Measurements from ENCODE around the gene RIPOR1. TPM values are rescaled to one million over a fixed set of nuclear protein-coding genes. Genes with fewer than 3 reads are reported as not detected.

The RIPOR1 gene
- total RNA-seq, 1 donor from 2014 or later: 32.6 TPM

DNA sequence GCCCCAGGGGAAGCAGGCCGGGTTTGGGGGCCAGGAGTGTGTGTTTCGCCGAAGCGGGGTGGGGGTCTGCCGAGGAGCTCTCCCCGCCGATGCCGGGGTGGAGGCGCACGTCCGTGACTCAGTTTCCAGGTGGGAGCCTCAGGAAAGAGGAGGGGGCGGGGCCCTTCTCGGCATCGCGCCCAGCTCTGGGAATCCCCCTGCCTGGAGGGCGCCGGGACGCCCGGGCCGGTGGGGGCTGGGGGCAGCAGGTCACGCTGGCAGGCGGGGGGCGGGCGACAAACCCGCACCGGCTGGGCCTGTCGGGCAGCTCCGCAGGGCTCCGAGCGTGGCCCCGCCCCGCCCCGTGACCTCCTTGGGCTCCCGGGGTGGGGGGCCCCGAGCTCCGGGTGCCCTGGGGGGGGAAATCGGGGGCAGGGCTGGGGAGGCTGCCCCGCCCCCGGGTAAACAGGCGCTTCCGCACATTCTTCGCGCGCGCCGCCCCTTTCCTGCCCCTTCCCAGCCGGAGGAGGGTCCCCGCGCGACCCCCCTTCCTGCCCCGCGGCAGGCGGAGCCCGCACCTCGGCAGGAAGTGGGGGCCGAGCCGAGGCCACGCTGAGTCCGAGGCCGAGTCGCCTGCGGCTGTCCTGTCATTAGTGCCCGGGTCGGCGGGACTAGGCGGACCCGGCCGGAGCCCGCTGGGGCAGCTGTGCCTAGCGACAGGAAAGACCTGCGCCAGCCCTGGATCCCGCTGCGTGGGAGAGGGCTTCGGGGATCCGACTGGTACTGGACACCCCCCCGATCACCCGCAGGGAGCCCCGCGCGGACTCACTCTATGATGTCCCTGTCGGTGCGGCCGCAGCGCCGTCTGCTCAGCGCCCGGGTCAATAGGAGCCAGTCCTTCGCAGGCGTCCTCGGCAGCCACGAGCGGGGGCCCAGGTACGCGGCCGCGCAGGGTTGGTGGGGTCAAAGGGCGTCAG lies 9.3 kb downstream of the RIPOR1 start:
- FAIRE-seq (no peak), DNase-seq (ENCODE audit: low spot score in 2 of 2) (peak; percentile 79 to 85)

DNA sequence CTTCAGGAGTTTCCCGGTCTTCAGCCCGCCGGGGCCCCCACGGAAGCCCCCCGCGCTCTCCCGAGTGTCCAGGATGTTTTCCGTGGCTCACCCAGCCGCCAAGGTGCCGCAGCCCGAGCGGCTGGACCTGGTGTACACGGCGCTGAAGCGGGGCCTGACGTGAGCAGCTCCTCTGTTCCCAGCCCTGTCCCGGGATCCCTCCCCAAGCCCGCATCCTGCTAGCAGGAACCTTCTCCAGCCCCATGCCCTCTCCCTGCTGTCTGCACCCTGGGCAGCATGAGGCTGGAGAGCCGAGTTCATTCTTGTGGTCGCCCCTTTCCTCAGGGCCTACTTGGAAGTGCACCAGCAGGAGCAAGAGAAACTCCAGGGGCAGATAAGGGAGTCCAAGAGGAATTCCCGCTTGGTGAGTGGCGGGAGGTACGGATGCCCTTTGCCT lies 10.1 kb downstream of the RIPOR1 start:
- no peak for DNase-seq (ENCODE audit: low spot score in 2 of 2)
- FAIRE-seq: no peak

DNA sequence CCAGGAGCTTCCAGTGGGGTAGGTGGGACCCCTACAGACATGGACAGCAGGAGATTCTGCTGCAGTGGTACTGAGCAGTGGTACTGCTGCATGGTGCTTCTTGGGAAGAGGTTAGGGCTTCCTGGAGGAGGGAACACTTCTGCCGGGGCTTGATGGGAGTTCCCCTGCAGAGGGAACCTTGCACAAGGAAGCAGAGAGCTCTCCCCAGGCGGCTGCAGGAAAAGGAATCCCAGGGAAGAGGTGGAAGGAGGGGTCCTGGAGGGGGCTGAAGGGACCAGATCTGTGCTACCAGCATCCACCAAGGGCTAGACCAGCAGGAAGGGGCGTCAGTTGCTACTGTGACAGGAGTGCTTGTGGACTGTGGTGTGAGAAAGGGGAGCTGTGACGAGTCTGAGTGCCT lies 10.6 kb downstream of the RIPOR1 start:
- FAIRE-seq (no peak), DNase-seq (ENCODE audit: low spot score in 2 of 2) (no peak)

DNA sequence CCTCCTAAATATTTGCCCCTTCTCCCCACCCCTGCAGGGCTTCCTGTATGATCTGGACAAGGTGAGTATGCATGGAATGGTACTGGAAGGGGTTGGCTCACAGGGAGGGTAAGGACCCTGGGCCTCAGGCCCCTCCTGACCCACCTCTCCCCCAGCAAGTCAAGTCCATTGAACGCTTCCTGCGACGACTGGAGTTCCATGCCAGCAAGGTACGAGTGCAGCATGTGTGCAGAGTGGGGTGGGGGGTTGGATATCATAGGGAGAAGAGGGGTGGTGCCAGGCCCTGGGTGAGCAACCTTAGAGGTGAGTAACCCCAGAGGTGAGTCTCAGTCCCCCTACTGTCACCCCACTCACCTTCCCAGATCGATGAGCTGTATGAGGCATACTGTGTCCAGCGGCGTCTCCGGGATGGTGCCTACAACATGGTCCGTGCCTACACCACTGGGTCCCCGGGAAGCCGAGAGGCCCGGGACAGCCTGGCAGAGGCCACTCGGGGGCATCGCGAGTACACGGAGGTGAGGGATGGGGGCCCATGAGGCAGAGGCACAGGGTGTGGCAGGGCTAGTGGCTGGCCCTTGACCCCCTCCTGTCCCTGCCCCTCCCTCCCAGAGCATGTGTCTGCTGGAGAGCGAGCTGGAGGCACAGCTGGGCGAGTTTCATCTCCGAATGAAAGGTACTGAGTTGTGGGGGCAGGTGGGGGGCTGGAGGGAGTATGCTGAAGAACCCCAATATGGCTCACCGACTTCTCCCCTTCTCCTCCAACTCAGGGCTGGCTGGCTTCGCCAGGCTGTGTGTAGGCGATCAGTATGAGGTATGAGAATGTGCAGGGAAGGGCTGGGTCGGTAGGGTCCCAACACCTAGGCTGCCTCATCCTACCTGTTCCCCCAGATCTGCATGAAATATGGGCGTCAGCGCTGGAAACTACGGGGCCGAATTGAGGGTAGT lies 11.3 kb downstream of the RIPOR1 start:
- DNase-seq (ENCODE audit: low spot score in 2 of 2): no peak
- FAIRE-seq: no peak

DNA sequence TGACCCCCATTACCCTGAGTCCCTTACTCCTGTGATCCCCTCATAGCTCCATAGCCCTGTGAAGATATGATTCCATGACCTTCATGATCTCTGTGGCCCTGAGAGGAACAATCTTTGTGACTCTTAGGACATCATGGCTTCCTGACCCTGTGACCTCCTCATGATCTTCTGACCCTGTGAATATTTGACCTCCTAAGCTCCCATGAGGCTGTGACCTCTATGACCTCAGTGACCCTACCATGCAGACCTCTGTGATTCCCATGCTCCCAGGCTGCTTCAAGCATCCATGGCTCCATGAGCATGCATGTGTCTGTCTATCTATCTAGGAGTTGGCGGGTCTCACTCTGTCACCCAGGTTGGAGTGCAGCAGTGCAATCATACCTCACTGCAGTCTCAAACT lies 12.1 kb downstream of the RIPOR1 start:
- no peak for FAIRE-seq
- DNase-seq (ENCODE audit: low spot score in 2 of 2): no peak

DNA sequence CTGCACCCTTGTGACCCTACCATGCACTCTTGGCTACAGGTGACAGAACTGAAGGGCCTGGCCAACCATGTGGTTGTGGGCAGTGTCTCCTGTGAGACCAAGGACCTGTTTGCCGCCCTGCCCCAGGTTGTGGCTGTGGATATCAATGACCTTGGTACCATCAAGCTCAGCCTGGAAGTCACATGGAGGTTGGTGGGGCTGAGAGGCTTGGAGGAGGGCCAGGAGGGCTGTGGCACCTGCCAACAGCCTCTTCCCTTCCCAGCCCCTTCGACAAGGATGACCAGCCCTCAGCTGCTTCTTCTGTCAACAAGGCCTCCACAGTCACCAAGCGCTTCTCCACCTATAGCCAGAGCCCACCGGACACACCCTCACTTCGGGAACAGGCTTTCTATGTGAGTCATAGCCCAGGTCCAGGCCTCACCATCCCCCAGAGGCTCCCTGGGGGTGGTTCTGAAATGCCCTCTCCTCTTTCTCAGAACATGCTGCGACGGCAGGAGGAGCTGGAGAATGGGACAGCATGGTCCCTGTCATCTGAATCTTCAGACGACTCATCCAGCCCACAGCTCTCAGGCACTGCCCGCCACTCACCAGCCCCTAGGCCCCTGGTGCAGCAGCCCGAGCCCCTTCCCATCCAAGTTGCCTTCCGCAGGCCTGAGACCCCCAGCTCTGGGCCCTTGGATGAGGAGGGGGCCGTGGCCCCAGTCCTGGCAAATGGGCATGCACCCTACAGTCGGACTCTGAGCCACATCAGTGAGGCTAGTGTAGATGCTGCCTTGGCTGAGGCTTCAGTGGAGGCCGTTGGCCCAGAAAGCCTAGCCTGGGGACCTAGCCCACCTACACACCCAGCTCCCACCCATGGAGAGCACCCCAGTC lies 13.0 kb downstream of the RIPOR1 start:
- FAIRE-seq: no peak

DNA sequence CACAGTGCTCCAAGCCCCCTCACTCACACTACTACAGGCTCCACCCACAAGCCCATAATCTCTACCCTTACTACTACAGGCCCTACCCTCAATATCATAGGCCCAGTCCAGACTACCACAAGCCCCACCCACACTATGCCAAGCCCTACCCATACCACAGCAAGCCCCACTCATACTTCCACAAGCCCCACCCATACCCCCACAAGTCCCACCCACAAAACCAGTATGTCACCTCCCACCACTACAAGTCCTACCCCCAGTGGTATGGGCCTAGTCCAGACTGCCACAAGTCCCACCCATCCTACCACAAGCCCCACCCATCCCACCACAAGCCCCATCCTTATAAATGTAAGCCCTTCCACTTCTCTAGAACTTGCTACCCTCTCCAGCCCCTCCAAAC lies 13.8 kb downstream of the RIPOR1 start:
- no peak for FAIRE-seq
- no peak for DNase-seq (ENCODE audit: low spot score in 2 of 2)

More for the DNA sequence above, 13.0 kb downstream of the RIPOR1 start:
- DNase-seq (ENCODE audit: low spot score in 2 of 2): no peak

DNA sequence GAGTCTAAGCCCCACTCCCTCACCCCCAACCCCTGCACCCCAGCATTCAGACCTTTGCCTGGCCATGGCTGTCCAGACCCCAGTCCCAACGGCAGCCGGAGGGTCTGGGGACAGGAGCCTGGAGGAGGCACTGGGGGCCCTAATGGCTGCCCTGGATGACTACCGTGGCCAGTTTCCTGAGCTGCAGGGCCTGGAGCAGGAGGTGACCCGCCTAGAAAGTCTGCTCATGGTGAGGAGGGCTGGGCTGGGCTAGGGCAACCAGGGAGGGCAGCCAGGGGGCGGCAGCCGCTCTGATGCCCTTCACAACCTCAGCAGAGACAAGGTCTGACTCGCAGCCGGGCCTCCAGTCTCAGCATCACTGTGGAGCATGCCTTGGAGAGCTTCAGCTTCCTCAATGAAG lies 14.4 kb downstream of the RIPOR1 start:
- FAIRE-seq (no peak), DNase-seq (ENCODE audit: low spot score in 2 of 2) (no peak)

DNA sequence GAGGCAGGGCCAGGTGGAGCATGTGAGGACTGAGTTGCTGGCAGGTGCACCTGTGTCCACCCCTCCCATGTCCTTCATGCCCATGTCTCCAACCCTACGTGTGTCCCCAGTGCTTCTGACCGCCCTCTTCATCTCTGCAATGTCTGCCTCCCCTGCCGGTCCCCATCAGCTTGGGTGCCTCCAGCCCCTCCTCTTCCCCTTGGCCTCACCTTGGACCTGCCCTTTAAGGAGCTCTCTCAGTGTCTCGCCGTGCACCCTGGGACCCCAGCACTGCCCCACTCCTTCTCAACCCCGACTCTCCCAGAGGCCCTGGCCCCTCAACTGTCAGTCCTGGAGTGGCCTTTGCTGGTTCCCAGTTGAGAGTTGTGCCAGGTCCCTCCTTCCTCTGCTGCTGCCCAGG lies 15.0 kb downstream of the RIPOR1 start:
- FAIRE-seq (no peak), DNase-seq (ENCODE audit: low spot score in 2 of 2) (no peak)

DNA sequence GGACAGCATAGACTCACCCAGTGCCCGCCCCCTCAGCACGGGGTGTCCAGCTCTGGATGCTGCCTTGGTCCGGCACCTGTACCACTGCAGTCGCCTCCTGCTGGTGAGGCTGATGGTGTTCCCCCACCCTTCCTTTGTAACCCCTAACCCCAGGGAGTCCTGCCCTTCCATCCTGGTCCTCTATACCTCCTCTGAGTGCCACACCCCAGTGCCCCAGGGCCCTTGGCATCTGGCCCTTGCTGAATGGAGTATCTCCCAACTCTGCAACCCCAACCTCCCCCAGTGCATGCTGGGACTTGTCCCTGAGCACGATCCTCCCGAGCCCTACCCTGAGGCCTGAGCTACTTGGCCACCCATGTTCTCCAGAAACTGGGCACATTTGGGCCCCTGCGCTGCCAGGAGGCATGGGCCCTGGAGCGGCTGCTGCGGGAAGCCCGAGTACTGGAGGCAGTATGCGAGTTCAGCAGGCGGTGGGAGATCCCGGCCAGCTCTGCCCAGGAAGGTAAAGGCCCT lies 15.8 kb downstream of the RIPOR1 start:
- DNase-seq (ENCODE audit: low spot score in 2 of 2) (peak in 1 of 2 donors; percentile 6), FAIRE-seq (no peak)

DNA sequence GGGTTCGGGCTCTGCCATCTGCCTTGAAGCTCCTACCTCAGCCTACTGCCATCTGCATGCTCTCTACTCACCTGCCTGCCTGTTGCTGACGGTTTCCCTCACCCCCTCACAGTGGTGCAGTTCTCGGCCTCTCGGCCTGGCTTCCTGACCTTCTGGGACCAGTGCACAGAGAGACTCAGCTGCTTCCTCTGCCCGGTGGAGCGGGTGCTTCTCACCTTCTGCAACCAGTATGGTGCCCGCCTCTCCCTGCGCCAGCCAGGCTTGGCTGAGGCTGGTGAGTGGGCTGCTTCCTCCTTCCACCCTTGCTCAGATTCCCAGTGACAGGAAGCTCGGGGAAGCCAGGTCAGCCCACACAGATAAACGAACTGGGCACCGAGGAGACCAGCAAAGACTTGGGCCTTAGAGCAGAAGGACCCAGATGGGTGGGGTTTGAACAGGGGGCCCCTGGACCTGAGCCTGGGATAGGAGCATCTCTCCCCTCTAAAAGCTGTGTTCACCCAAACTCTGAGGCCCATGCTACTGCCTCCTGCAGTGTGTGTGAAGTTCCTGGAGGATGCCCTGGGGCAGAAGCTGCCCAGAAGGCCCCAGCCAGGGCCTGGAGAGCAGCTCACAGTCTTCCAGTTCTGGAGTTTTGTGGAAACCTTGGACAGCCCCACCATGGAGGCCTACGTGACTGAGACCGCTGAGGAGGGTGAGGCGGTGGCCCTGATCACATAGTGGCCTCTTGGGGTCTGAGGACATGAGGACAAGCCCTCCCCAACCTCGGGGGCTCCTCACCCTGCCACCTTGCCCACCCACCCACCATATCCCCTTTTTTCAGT lies 16.4 kb downstream of the RIPOR1 start:
- DNase-seq (ENCODE audit: low spot score in 2 of 2) (peak in 1 of 2 donors; percentile 6), FAIRE-seq (no peak)

DNA sequence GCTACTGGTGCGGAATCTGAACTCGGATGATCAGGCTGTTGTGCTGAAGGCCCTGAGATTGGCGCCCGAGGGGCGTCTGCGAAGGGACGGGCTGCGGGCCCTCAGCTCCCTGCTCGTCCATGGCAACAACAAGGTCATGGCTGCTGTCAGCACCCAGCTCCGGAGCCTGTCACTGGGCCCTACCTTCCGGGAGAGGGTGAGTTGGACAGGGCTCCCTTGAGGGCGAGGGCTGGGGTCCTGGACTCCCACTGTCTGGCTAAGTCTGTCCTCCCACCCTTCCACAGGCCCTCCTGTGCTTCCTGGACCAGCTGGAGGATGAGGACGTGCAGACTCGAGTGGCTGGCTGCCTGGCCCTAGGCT lies 17.0 kb downstream of the RIPOR1 start:
- FAIRE-seq (no peak), DNase-seq (ENCODE audit: low spot score in 2 of 2) (no peak)

DNA sequence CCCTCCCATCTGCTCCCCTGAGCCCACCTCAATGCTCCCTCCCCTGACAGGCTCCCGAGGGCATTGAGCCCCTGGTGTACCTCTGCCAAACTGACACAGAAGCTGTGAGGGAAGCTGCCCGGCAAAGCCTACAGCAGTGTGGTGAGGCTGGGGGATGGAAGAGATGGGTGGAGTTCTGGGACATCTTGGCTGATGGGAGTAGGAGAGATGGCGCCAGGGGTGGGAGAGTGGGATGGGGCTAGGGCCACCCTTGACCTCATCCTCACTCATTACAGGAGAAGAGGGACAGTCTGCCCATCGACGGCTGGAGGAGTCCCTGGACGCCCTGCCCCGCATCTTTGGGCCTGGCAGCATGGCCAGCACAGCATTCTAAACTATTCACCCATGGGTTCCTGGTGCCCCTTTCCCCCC lies 17.5 kb downstream of the RIPOR1 start:
- no peak for FAIRE-seq

DNA sequence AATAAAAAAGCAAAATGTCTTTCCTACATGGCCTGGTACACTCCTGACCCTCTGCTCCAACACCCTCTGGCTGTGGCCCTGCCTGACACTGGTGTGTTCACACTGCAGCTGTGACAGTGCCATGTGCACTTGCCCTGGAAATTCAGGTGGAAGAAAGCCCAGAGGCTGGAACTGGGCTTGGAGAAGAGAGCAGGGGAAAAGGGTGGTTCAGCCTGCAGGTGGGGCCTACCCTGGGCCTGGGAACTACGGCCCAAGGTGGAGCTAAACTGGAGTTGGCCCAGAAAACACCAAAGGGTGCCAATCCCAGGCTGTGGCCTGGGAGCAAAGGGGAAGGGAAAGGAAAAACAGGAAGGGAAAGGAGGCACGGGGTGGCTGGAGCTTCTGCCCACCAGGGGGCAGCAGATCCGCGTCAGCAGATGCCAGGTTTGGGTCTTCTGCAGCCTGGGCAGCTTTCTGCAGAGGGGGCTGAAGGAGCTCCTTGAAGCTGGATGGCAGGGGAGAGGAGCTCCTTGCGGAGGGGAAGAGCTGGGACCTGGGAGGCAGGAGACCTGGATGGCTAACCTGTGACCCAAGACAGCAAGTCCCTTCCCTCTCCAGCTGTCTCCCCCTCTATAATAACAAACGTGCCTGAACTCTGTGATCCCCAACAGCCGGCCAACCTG lies 18.3 kb downstream of the RIPOR1 start:
- DNase-seq (ENCODE audit: low spot score in 2 of 2) (peak; percentile 66 to 82), FAIRE-seq (no peak)

More for the DNA sequence above, 17.5 kb downstream of the RIPOR1 start:
- peak in 1 of 2 donors; percentile 9 for DNase-seq (ENCODE audit: low spot score in 2 of 2)

DNA sequence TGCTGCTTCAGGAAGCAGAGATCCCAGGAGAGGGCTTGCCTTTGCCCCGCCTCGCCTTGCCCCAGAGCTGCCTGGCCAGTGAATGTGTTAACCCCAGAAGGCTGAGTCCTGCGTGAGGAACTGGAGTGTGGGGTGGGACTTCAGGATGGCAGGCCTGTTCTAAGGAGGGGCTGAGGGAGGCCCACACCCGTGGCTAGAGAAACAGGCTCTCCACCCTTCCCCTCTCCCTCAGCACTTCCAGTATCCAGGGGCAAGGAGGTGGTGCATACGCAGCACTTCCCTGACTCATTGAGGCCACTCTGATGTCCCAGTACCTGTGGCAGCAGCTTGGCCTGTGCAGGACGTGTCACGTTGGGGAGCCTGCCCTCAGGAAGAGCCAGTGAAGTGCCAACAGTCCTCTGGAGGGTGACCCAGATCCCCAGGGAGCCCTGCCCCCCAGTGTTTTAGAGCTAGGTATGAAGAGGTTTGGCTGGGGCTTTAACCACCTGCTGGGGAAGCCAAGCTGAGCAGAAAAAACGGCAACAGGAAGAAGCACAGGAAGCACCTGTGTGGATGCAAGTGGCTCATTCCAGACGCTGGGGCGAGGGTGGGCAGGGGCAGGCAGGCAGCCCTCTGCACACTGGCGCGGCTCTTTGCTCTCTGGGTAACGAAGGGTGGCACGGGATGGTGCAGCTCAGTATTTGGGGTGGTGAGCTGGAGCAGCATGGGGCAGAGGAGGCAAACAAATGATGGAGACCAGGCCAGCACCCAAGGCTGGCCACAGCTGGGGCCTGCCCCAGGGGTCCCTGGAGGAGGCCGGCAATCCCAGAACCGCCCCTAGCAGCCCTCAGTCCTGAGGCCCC lies 19.0 kb downstream of the RIPOR1 start:
- FAIRE-seq: no peak
- DNase-seq (ENCODE audit: low spot score in 2 of 2): no peak

DNA sequence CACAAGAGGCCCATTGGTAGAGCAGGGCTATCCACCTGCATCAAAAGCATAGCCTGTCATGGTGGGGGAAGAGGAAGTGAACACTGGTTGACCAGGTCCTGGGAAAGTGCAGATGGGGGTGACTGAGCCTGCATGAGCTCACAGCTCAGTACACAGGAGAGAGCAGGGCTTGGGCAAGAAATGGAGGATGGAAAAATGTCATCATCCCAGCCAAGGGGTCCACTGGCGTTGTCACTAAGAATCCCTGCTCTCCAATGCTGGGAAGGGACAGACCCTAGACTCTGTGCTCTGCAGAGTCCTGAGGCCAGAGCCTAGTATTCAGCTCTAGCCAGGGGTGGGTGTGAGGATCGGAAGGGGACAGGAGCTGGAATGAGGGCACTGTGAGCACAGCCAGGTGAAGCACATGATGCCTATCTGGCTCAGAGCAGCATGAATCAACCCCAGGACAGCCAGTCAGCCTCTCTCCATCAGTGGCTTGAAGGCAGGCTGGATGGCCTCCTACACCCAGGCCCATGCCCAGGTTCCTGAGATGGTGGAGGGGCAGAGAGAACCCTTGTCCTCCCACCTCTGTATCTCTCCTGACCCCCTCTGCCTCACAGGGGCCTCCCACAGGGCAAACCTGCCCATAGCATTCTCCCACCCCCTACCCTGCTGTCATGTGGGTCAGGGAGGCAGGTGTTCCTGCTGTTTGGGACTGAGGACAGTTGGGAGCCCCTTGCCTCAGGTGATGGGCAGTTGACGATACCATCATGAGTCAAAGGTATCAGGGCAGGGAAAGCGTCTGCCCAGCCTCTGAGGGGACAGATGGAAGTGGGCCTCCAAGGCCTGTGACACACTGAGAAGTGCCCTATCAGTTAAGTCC lies 19.9 kb downstream of the RIPOR1 start:
- FAIRE-seq (no peak), DNase-seq (ENCODE audit: low spot score in 2 of 2) (no peak)

DNA sequence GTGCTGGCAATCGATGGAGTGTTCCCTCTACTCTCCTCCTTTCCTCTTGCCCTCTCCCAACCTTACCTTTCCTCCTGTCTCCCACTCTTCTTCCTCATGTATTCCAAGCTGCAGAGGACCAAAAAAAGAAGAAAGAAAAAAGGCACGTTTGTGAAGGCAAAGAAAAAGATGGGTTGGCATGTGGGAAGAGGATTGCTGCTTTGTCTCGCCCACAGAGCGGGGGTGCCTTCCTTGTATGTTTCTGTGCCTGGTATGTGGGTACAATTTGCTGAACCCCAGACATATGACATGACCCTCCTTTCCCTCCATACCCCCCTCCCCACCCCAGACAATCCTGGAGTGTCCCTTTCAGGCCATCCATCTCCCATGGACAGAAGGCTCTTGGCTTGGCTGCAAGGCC lies 20.6 kb downstream of the RIPOR1 start:
- FAIRE-seq (no peak), DNase-seq (ENCODE audit: low spot score in 2 of 2) (no peak)

Measured in frontal cortex (tissue), 4 donors.